Measurements from ENCODE around the gene ADGRD1. TPM values are rescaled to one million over a fixed set of nuclear protein-coding genes. Genes with fewer than 3 reads are reported as not detected.

Gene ADGRD1
- total RNA-seq, 3 donors from 2014 or later: 11.6 to 47.5 (median 18.7) TPM

GRCh38 chr12:131008913-131009270 lies 55.2 kb downstream of the ADGRD1 start:
- TF ChIP-seq, protein P1, sequence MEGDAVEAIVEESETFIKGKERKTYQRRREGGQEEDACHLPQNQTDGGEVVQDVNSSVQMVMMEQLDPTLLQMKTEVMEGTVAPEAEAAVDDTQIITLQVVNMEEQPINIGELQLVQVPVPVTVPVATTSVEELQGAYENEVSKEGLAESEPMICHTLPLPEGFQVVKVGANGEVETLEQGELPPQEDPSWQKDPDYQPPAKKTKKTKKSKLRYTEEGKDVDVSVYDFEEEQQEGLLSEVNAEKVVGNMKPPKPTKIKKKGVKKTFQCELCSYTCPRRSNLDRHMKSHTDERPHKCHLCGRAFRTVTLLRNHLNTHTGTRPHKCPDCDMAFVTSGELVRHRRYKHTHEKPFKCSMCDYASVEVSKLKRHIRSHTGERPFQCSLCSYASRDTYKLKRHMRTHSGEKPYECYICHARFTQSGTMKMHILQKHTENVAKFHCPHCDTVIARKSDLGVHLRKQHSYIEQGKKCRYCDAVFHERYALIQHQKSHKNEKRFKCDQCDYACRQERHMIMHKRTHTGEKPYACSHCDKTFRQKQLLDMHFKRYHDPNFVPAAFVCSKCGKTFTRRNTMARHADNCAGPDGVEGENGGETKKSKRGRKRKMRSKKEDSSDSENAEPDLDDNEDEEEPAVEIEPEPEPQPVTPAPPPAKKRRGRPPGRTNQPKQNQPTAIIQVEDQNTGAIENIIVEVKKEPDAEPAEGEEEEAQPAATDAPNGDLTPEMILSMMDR (IDR thresholded peaks at IDR 0.05): no peak
- no peak for TF ChIP-seq POLR2A (IDR thresholded peaks at IDR 0.05)
- TF ChIP-seq POLR2AphosphoS5 (IDR thresholded peaks at IDR 0.05): no peak
- Histone ChIP-seq H3K4me3 (no peak overlapping the region), H3K36me3 (no peaks in the 10 kb centered on the region), H3K27ac (no peak overlapping the region), H3K4me1 (no peaks in the 10 kb centered on the region), H3K9me3 (no peaks in the 10 kb centered on the region), H3K27me3 (peaks cover 0 to 14% of the 10 kb centered on the region in 2 donors)
- no peak for DNase-seq (ENCODE audit: low spot score in 2 of 2)
- intact Hi-C loops (cut with DNase I; ENCODE audit: low total_unique reads): no loop called here

GRCh38 chr12:131009595-131010395 lies 56.1 kb downstream of the ADGRD1 start:
- Histone ChIP-seq H3K27ac (peak overlapping the region in 1 of 2 donors; percentile 90), H3K4me3 (no peak overlapping the region), H3K4me1 (no peaks in the 10 kb centered on the region), H3K27me3 (peaks cover 0 to 14% of the 10 kb centered on the region in 2 donors), H3K36me3 (no peaks in the 10 kb centered on the region), H3K9me3 (no peaks in the 10 kb centered on the region)
- no peak for DNase-seq (ENCODE audit: low spot score in 2 of 2)
- no peak for TF ChIP-seq POLR2AphosphoS5 (IDR thresholded peaks at IDR 0.05)
- TF ChIP-seq POLR2A (IDR thresholded peaks at IDR 0.05): no peak
- TF ChIP-seq, protein P1 (IDR thresholded peaks at IDR 0.05): no peak
- intact Hi-C loops (cut with DNase I; ENCODE audit: low total_unique reads): no loop called here

- Histone ChIP-seq H3K9me3 (no peaks in the 10 kb centered on the region), H3K4me3 (no peak overlapping the region), H3K4me1 (no peaks in the 10 kb centered on the region), H3K27me3 (peaks cover 0 to 7% of the 10 kb centered on the region in 2 donors), H3K27ac (peak overlapping the region; percentile 22 to 90), H3K36me3 (no peaks in the 10 kb centered on the region)
- no peak for DNase-seq (ENCODE audit: low spot score in 2 of 2)
- intact Hi-C loops (cut with DNase I; ENCODE audit: low total_unique reads): no loop called here
- TF ChIP-seq POLR2AphosphoS5 (IDR thresholded peaks at IDR 0.05) (no peak), POLR2A (IDR thresholded peaks at IDR 0.05) (no peak)
- TF ChIP-seq, protein P1 (IDR thresholded peaks at IDR 0.05): no peak
Measured at GRCh38 chr12:131010396-131011131, 56.9 kb downstream of the ADGRD1 start.

DNA sequence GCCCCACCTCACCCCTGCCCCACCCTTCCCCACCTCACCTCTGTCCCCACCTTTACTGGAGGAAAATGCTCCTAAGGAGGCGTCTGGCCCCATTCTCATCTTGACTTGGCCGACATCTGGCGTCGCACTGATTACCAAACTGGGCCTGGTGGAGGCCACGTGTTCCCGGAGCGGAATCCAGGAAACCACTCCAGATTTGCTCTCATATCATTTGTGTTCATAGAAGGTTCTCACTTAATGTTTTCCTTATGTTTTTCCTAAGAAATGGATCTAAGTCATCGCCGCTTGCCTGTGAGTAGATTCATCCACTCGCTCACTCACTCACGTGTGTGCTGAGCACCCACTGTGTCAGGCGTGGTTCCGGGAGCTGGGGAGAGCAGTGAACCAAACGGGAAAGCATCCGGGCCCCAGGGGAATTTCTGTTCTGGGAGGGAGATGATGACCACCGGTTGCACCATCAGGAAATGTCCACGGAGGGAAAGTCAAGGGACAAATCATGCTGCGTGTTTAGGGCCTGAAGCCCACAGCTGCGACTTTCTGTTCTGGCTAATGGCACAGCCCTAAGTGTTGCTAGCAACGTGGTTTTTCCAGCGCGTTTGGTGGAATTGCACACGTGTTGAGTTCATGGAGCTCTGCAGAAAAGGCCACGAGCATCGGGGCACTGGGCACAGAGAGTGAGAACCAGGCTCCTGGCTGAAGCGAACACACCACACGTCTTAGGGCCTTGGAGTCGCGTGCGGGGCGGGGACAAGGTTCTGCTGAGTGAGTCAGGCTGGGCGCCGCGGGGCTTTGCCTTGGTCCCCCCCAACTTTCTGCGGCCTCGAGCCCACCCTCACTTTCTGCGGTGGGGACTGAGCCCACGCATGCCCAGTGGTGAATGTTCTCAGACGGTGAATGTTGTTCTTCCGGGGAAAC lies 57.7 kb downstream of the ADGRD1 start:
- Histone ChIP-seq H3K36me3 (no peaks in the 10 kb centered on the region), H3K9me3 (no peaks in the 10 kb centered on the region), H3K4me3 (no peak overlapping the region), H3K27ac (peak overlapping the region; percentile 22 to 90), H3K4me1 (no peaks in the 10 kb centered on the region), H3K27me3 (peaks cover 0 to 4% of the 10 kb centered on the region in 2 donors)
- TF ChIP-seq, protein P1 (IDR thresholded peaks at IDR 0.05): no peak
- TF ChIP-seq POLR2AphosphoS5 (IDR thresholded peaks at IDR 0.05) (peak in 1 of 3 donors; percentile 67), POLR2A (IDR thresholded peaks at IDR 0.05) (no peak)
- peak in 1 of 2 donors; percentile 24 for DNase-seq (ENCODE audit: low spot score in 2 of 2)
- intact Hi-C loops (cut with DNase I; ENCODE audit: low total_unique reads): no loop called here

Data from breast epithelium (tissue), 4 donors.